AG20443 (cell line): ENCODE results near the gene PNPT1.
"Not testable (repeated sequence)": the region's sequence is repeated elsewhere in the genome, so short reads cannot be mapped to it uniquely, and the experiment has no call there.

ENCODE experiments used
- DNase-seq: peaks from one replicate; pipeline ENCODE4 v3.0.0; 2012; ENCODE audit warnings: low spot score, mixed read lengths

Gene PNPT1

DNA sequence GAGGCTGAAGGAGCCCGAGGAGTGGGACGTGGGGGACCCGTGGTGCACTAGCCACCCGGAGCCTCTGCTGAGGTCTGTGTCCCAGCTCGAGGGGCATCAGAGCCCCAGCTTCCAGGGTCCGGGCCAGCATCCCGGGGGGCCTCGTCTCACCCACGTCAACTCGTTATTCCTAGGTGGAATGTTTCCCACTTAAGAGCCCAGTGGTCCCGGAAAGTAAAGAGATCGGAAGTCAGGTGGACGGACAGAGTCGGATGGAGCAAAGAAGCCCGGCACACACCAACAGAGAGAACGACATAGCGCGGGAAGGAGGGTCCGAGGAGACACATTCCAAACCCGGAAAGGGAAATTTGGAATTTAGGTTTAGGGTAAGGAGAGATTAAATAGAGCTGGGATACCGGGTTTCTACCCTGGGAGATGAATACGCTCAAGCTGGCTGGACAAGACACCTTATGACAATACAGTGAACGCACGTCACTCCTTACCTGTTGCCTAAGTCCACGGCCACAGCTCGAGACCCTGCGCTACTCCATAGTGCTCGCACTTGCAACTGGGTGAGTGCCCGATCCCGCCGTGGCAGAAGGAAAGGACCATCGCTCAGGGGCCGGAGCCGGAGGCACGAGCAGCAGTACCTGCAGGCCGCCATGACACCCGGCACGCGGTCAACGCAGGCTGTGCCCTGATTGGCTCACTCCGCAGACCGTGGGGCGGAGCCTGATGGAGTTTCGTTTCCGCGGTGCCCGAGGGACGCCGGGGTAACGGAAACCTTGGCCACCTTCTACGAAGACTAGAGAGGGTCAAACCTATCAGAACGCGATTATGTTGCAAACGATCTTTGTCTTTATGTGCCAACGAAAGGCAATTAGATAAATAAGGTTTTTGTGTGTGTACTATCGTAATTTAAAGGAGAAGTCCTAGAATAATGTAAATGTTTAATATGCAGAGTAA lies at the start of gene PNPT1:
TSS of gene PNPT1 (minus strand) at position 664 of the 945 bp plus-strand sequence. CDS start at position 643, 21 bp downstream.
- peak; percentile 99 for DNase-seq

DNA sequence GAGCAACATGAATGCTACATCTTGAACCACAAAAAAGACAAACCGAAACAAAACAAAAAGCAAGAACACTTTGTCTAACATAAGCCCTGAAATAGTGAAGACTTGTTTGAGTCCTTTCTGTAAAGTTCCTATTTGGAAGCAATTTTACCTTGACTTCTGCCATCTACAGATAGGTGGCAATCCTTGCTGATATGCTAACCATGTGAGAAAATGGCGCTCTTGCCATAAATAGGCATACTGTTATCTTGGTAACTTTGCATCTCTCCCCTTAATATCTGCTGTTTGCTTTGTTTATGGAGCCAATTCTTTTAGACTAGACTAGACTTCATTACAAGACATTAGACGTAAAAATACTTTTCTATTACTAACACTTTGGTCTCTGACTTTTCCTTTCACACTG lies 49.4 kb upstream of the PNPT1 start:
- no peak for DNase-seq

DNA sequence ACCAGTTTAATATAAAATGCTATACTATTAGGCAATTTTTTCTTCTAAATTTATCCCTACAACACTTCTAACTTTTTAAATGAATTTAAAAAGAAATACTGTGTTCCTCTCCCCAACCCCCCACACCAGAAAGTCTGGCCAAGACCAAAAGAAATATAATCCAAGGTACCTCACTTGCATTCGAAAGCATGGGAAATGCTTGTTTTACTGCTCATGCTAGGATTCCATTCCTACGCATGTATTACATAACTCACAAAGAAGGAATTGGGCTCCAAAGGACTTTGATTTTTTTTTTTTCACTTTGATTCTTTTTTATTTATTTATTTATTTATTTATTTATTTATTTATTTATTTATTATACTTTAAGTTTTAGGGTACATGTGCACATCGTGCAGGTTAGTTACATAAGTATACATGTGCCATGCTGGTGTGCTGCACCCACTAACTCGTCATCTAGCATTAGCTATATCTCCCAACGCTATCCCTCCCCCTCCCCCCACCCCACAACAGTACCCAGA lies 42.4 kb upstream of the PNPT1 start:
- not testable (repeated sequence) for DNase-seq

DNA sequence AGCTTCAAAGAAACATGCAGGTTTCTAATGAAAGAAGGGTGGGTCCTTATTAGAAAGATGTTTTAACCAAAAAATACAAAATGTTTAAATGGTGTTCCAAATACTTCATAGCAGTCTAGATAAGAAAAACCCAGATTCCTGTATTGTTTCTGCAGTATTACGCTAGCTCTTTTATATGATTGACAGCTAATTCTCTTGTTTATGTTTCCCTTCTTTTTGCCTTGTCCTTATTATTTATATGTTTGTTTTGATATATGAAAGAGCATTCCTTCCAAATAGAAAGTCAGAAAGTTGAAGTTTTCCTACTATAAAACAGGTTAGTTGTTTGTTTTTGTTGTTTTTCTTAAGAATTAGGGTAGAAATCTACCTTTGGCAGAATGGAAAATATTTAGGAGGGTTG lies 41.1 kb upstream of the PNPT1 start:
- DNase-seq, result no peak

DNA sequence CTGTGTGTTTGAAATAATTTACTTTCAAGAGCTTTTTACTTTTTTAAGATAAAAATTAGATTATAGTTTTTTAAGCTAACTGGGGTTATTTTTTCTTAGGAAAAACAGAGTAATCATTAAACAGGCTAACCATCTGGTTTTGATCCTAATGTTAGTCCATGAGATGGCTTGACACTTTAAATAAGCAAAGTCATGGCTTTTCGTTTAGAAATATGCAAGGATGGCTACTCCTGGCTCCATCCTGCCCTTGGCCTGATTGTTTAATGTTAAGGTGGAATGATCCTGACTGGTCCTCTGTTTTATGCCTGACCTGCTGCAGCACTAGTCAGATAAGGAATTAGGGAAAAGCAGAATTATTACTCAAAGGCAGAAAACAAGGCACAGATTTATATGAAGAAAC lies 39.7 kb upstream of the PNPT1 start:
- peak; percentile 22 for DNase-seq

DNA sequence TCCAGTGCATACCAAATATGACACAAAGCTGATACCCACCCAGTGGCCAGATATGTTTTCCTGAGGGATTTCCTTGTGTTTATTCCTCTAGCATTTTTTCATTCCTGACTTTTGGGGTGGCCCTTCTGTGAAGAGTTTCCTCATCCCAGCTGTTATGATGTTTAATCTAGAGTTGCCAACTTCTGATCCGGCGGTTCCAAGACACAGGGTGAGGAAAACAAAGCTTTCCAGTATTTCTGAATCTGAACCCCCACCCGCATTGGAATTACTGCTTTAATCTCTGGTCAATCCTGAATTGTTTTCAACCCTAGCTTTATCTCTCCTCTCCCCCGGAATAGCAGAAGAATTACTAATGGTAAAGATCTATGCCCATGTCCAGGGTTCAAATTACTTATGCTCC lies 39.2 kb upstream of the PNPT1 start:
- peak; percentile 28 for DNase-seq

DNA sequence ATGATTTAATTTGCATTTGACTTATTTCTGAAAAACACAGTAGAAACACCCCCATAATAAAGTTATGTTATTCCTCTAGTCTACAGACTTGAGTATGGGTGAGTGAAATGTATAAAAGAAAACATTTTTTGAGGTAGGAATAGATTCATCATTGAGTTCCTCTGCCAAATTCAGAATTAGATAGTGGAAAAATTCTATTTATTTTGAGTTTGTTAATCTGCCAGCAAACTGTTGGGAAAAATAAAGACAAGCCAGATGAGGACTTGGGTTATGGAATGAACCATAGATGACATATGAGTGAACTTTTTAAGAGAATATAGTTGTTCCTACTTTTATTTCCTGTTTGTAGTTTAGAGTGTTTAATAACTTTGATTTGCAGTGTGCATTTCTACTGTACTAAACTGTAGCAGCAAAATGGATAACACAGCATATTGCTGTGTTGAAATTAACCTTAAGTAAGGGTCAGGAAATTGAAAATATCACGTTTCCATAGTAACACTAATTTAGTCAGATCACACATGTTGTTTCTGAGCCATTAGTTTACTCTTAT lies 35.6 kb upstream of the PNPT1 start:
- no peak for DNase-seq

DNA sequence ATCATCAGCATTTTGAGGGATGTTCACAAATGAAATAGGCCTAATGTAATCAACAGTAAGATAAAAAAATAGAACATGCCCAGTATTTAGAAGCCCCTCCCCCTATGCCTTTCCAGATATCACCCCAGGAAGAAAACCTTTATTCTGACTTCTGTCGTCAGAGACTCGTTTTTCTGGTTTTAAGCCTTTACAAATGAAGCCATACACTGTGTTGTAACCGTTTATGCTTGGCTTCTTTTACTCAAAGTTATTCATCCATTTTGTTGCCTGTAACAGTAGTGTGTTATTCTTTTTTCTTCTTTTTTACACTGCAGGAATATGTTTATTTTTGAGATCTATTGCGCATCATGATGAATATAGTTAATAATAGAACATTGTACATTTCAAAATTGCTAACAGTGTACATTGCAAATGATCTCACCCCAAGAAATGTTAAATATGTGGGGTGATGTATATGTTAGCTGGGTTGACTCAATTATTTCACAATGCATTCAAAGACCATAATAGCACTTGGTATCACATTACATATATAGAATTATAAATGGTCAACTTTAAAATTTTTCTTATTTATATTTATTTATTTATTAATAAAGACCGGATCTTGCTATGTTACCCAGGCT lies 28.1 kb upstream of the PNPT1 start:
- no peak for DNase-seq

DNA sequence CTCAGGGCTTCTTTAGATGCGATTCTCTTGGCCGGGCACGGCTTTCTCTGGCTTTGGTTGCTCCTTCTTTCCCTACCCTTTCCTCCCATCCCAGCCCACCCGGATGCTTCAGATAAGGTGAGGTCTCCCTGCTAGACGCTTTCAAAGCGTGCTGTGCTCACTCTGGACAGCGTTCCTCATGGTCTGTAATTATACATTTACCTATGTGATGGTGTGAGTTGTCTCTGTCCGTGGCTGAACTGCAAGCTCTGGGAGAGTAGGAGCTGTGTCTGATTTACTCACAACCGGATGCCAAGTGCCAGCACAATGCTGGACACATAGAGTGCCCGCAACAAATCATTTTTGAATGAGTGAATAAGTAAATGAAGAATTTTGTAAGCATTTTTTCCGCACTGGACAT lies 26.8 kb upstream of the PNPT1 start:
- DNase-seq, result no peak

DNA sequence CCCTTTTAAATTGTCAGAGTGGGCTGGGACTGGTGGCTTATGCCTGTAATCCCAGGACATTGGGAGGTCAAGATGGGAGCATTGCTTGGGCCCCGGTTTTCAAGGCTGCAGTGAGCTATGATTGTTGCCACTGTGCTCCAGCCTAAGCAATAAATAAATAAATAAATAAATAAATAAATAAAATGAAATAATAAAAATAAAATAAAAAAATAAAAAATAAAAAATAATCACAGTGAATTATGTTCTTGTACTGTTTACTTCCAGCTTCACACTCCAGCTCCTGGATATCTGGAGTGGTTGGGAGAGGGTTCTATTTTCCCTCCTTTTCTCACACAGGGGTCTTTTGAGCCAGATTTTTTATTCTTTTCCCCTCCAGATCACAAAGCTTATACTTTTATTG lies 26.2 kb upstream of the PNPT1 start:
- no peak for DNase-seq

DNA sequence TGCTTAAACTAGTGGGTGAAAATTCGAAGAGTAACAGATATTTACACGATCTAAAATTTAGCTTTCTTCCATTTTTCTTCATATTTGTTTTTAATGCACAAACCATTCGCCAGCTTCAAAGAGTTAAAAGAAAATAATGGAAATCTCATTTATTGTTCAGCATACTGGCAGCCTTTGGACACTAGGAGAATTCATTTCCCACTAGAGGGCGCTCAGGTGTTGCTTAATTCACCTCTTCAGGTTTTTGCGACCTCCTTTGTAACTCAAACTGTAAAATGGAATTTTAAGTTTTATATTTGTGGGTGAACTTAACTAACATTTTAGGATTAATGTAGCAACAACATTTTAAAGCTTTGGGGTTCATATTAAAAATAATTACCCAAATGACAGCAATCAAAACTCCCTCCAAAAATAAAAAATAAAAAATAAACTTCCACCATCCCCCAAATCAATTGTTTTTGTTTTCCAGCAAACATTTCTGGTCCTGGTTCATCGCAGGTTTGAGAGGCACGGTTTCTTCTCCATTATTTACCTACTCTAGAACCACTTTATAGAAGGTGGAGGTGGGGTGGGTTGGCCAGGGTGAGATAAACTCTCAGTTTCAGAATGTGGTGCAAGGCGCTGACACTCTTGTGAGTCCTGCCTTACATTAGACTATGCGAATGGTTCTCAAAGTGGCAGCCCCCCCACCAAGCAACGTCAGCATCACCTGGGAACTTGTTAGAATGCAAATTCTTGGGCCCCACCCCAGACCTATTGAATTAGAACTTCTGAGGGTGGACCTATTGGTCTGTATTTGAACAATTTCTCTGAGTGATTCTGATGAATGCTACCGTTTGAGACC lies 24.7 kb upstream of the PNPT1 start:
- DNase-seq, result peak; percentile 43

DNA sequence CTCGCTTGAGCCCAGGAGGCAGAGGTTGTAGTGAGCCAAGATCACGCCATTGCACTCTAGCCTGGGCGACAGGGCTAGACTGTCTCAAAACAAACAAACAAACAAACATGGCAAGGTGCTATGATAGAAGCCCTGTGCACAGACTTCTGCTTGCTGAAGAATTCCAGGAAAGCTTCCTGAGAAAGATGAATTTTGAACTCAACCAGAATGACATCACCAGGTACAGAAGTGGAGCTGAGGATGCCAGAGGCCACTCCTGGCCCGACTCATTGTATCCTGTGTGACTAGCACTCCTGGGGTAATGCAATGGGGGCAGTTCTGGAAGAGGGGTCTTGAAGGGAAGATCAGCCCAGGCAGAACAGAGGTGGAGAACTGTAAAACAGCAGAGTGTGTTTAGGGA lies 22.0 kb upstream of the PNPT1 start:
- DNase-seq, result no peak

DNA sequence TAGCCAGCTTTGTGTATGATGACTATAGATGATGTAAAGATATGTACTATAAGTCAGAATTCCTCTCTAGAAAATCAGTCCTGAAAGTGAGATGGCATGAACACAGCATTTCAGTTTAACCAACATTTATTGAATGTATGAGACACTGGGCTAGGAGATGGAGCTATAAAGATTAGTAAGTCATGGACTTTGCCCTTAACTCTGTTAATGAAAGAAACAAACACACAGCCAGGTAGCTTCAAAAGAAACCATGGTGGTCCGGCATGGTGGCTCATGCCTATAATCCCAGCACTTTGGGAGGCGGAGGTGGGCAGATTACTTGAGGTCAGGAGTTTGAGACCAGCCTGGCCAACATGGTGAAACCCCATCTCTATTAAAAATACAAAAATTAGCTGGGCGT lies 21.5 kb upstream of the PNPT1 start:
- not testable (repeated sequence) for DNase-seq

DNA sequence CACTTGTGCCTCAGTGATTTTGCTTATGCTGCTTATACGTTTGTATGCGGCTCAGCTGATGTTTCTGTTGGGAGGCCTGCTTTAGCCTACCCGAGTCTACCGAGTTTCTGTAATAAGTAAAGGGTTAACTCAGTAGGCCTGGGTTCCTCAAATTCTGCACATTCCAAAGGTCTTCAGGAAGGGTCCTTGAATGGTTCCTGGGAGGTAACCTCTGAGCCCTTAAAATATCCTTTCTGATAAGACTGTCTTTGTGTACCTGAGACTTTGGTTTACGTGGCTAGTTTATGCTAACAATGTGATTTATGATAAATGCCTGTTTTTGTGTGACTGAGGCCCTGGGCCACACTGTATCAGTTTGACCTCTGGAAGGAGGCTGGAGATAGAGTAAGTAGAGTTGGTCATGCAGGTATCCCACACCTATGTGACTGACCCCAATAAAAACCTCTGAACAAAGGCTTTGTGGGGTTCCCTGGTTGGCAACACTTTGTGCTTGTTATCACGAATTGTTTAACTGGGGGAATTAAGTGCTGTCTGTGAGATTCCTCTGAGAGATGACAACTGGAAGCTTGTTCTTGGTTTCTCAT lies 18.9 kb upstream of the PNPT1 start:
- no peak for DNase-seq

DNA sequence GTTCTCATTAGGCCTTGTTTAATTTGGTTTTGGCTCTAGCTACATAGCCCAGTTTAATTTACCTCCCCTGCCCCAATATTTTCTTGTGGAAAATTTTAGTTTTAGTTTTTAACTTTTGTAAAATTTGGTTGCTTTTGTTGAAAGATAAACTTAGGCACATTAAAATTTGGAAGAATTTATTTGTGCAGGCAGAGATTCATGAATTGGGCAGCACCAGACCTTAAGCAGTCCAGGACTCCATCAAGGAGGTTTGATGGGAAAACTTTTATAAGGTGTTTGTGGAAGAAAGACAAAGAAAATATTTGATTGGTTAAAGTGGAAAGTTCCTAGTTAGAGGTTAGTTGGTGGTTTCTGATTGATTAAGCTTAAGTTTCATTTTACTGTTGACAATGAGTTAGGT lies 16.4 kb upstream of the PNPT1 start:
- no peak for DNase-seq

DNA sequence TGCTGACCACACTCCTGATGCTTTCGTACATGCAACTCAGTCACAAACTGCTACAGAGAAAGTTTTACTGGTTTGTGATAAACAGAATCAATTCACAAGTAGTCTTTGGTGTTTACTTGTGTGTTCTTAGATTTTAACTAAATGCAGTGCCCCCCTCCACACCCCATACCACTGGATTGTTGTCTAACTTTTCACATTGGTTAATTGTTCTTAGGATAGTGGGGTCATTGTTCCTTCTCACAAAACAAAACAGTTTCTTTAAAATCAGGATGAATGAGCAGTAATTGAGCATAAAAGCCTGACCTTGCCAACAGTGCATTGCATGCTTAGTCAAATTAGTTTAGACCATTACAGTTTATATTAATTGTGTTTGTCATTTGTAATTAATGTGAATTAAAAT lies 14.1 kb upstream of the PNPT1 start:
- no peak for DNase-seq

DNA sequence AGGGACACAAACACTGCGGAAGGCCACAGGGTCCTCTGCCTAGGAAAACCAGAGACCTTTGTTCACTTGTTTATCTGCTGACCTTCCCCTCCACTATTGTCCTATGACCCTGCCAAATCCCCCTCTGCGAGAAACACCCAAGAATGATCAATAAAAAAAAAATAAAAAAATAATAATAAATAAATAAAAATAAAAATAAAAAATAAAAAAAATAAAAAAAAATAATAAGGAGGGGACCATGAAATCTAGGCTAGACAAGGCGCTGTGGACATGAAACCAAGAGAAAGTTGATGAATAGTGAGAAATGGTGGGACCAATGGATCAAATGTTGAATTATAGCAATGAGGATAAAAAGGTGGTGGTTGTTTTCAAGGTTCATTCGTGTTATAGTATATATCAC lies 12.6 kb upstream of the PNPT1 start:
- not testable (repeated sequence) for DNase-seq

DNA sequence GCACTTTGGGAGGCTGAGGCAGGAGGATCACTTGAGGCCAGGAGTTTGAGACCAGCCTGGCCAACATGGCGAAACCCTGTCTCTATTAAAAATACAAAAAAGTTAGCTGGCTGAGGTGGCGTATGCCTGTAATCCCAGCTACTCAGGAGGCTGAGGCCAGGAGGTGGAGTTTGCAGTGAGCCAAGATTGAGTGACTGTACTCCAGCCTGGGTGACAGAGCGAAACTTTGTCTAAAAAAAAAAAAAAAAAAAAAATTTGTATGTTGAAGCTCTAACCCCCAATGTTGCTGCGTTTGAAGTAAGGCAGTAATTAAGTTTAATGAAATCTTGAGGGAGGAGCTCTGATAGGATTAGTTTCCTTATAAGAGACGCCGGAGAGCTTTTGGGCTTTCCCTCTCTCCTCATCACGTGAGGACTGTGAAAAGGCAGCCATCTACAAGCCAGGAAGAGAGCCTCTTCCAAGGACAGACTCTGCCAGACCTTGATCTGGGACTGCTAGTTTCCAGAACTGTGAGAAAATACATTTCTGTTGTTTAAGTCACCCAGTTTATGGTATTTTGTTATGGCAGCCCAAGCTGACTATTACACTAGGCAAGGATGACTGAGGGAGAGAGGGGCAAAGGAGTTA lies 11.5 kb upstream of the PNPT1 start:
- DNase-seq, result no peak

DNA sequence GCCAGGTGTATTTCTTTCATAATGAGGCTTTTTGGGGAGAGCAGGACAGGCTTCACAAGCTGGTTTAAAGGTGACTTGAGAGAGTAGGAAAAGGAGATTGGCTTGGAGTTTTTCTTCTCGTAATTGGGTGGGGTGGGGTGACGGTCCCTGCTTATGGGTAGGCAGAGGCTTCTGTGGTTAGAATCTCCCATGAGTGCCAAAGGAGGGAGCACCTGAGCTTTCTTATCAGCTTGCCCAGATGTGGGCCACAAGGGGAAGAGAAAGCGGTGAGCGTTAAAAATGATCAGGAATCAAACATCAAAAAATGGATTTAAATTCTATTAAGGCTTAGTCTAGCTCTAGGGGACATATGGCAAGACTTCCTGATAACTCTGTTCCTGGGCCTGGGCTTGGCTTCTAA lies 9.7 kb upstream of the PNPT1 start:
- DNase-seq, result no peak

DNA sequence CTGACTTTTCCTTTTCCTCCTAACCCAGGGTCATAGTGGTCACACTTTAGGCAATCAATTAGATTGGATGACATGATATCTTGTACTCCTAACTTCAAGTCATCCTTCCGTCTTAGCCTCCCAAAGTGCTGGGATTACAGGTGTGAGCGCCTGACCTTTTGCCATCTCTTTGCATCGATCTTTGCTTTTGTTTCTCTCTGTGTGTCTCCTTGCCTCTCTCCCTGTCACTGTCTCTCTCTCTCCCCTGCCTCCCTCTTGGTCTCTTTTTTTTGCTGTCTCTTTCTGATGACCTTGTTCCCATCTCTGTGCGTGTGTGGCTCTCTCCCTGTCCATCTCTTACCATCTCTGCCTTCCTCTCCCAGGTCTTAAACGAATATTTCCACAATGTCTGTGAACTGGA lies 904 bp downstream of the PNPT1 start:
- not testable (repeated sequence) for DNase-seq

DNA sequence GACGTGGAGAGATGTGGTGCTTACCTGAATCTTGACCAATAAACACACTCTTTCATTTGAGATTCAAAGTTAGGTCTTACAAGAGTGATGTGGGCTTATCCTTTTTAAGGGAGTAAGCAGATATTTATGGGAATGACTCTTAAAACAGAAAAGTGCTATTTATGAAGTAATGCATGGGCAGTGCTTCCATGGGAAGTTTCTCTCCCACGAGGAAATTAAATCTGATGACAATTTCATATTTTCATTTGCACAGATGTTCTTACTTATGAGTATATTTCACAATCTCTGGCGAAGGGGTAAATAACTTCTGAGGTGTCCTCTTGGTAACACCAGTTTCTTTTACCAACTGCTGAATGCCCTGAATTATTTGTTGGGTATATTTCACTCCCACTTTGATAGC lies 21.0 kb downstream of the PNPT1 start:
- DNase-seq, result peak; percentile 46
